PC-3 (cell line): ENCODE results near the gene PLEKHM3. TPM values are rescaled to one million over a fixed set of nuclear protein-coding genes. Genes with fewer than 3 reads are reported as not detected.

ENCODE experiments used
- ATAC-seq: fragments of 200-7000 bp; cut with Tn5 transposase; 2 replicates; pipeline ENCODE4 v1.9.1; 2020; ENCODE audit warnings: mild to moderate bottlenecking, moderate library complexity
- BruUV-seq: library from RNA; stranded (reverse); fragments of 400-500 nt; replicated peaks from 2 replicates; lab custom pipeline; 2021; lab: Mats Ljungman, UMichigan
- CTCF ChIA-PET: fragments of 300-600 bp; sonication (Branson Sonifier 250); formaldehyde crosslinking; loops from one replicate; lab custom pipeline; 2022; ENCODE audit warnings: antibody characterized with exemption; lab: Charles Lee
- POLR2A ChIA-PET: fragments of 300-600 bp; sonication (Branson Sonifier 250); formaldehyde crosslinking; loops from one replicate; lab custom pipeline; 2022; ENCODE audit warnings: antibody characterized with exemption; ENCODE audit not compliant: unreplicated experiment; lab: Charles Lee
- DNase-seq: peaks from one replicate; pipeline ENCODE4 v3.0.0-alpha.2; 2015
- H2AFZ ChIP-seq: fragments of 300-600 bp; sonication (generic); 2 replicates; pipeline ENCODE4 v1.6.0; 2016; ENCODE audit warnings: antibody characterized with exemption, low read length
- H3F3A ChIP-seq: fragments of 300-600 bp; sonication (generic); one replicate; pipeline ENCODE4 v1.6.0; 2017; ENCODE audit warnings: antibody characterized with exemption, low read length, control low read depth, mild to moderate bottlenecking; ENCODE audit not compliant: unreplicated experiment
- H3K27ac ChIP-seq: fragments of 300-600 bp; sonication (generic); 2 replicates; pipeline ENCODE4 v1.5.1; 2016; ENCODE audit warnings: mild to moderate bottlenecking, low read length
- H3K27me3 ChIP-seq: fragments of 300-600 bp; sonication (generic); 2 replicates; pipeline ENCODE4 v1.6.1; 2016; ENCODE audit warnings: low read length, mixed read lengths
- H3K36me3 ChIP-seq: fragments of 300-600 bp; sonication (generic); 2 replicates; pipeline ENCODE4 v1.6.1; 2016; ENCODE audit warnings: low read depth, mixed run types, low read length, mixed read lengths
- H3K4me1 ChIP-seq: fragments of 300-600 bp; sonication (generic); 2 replicates; pipeline ENCODE4 v1.5.1; 2016; ENCODE audit warnings: low read length; ENCODE audit not compliant: insufficient read depth
- H3K4me2 ChIP-seq: fragments of 300-600 bp; sonication (generic); 2 replicates; pipeline ENCODE4 v1.6.0; 2016; ENCODE audit warnings: low read length
- H3K4me3 ChIP-seq: fragments of 300-600 bp; sonication (generic); 2 replicates; pipeline ENCODE4 v1.5.1; 2016; ENCODE audit warnings: mild to moderate bottlenecking, low read length, mixed read lengths
- H3K79me2 ChIP-seq: fragments of 300-600 bp; sonication (generic); 2 replicates; pipeline ENCODE4 v1.6.1; 2017; ENCODE audit warnings: low read length, mixed read lengths
- H3K9ac ChIP-seq: fragments of 300-600 bp; sonication (generic); 2 replicates; pipeline ENCODE4 v1.6.0; 2016; ENCODE audit warnings: mild to moderate bottlenecking, low read length
- H3K9me2 ChIP-seq: fragments of 300-600 bp; sonication (generic); replicated peaks from 2 replicates; pipeline ENCODE4 v1.6.1; 2016; ENCODE audit warnings: mixed run types, low read length, mixed read lengths
- H3K9me3 ChIP-seq: fragments of 300-600 bp; sonication (generic); 2 replicates; pipeline ENCODE4 v1.6.1; 2016; ENCODE audit warnings: low read length, mixed read lengths
- H4K20me1 ChIP-seq: fragments of 300-600 bp; sonication (generic); 2 replicates; pipeline ENCODE4 v1.6.1; 2016; ENCODE audit warnings: low read length, mixed read lengths
- CTCF ChIP-seq: fragments of 300-600 bp; sonication (generic); conservative IDR thresholded peaks from 2 replicates; pipeline ENCODE4 v1.5.1; 2017; ENCODE audit warnings: antibody characterized with exemption, low read depth, mild to moderate bottlenecking, low read length
- EZH2 ChIP-seq: fragments of 300-600 bp; sonication (generic); IDR thresholded peaks from one replicate; pipeline ENCODE4 v1.6.1; 2017; ENCODE audit warnings: antibody characterized with exemption, mild to moderate bottlenecking, low read length; ENCODE audit not compliant: unreplicated experiment
- EZH2phosphoT487 ChIP-seq: fragments of 300-600 bp; sonication (generic); IDR thresholded peaks from 2 replicates; pipeline ENCODE4 v1.6.1; 2018; ENCODE audit warnings: mild to moderate bottlenecking, antibody characterized with exemption, low read length, borderline replicate concordance
- intact Hi-C: fragments of 100-400 bp; cut with micrococcal nuclease; formaldehyde crosslinking; loops from 2 replicates; pipeline ENCODE4 v1.9.0; 2023
- total RNA-seq: library from RNA; depleted of rRNA; stranded (reverse); fragments of >200 nt; gene quantifications from 2 replicates; pipeline ENCODE4 v1.2.3, GENCODE V29; 2014

Gene PLEKHM3
- total RNA-seq, 1 experiment from 2014 or later, result 5.9 TPM

- intact Hi-C loops, result loop anchor here (1.0 kb wide), 1 partner anchor 266 kb away; no protein-coding TSS in a partner anchor
- Histone ChIP-seq H3F3A (no peaks in the 10 kb centered on the region), H3K4me2 (no peak overlapping the region), H3K4me1 (peaks cover 17% of the 10 kb centered on the region), H4K20me1 (no peaks in the 10 kb centered on the region), H3K9ac (no peak overlapping the region), H3K4me3 (no peak overlapping the region), H3K27ac (peak overlapping the region; percentile 29; the same call in 1 of the 2 replicates), H3K9me3 (no peaks in the 10 kb centered on the region), H2AFZ (no peak overlapping the region), H3K9me2 (no peaks in the 10 kb centered on the region), H3K27me3 (no peaks in the 10 kb centered on the region), H3K79me2 (no peaks in the 10 kb centered on the region), H3K36me3 (no peaks in the 10 kb centered on the region)
- CTCF ChIA-PET, result interaction anchor here (0.6 to 1.4 kb wide), 2 partner anchors 189 to 288 kb away, joined by 3 to 4 read pairs; no protein-coding TSS in a partner anchor
- POLR2A ChIA-PET, result interaction anchor here (0.6 kb wide), 1 partner anchor 270 kb away, joined by 3 read pairs; no protein-coding TSS in a partner anchor
- ATAC-seq, result peak; percentile 93
- DNase-seq, result peak; percentile 91
- no peak for TF ChIP-seq EZH2
- peak; percentile 76 for TF ChIP-seq CTCF
- TF ChIP-seq EZH2phosphoT487, result no peak
- no TSS peak for BruUV-seq
Observed at GRCh38 chr2:208033701-208034502, 8.6 kb upstream of the PLEKHM3 start.

- BruUV-seq, result no TSS peak
- Histone ChIP-seq H3K4me1 (peaks cover 11% of the 10 kb centered on the region), H3K9me2 (no peaks in the 10 kb centered on the region), H3K79me2 (no peaks in the 10 kb centered on the region), H4K20me1 (no peaks in the 10 kb centered on the region), H3K4me2 (no peak overlapping the region), H3K4me3 (no peak overlapping the region), H3K36me3 (no peaks in the 10 kb centered on the region), H3K27ac (no peak overlapping the region), H2AFZ (no peak overlapping the region), H3K9me3 (no peaks in the 10 kb centered on the region), H3K27me3 (no peaks in the 10 kb centered on the region), H3F3A (no peaks in the 10 kb centered on the region), H3K9ac (no peak overlapping the region)
- TF ChIP-seq CTCF, result no peak
- no peak for TF ChIP-seq EZH2phosphoT487
- no peak for TF ChIP-seq EZH2
- intact Hi-C loops, result no loop called here
- ChIA-PET CTCF (no interaction called here), POLR2A (no interaction called here)
- no peak for DNase-seq
- ATAC-seq, result no peak
Observed at GRCh38 chr2:208031608-208032019, 6.3 kb upstream of the PLEKHM3 start.

- Histone ChIP-seq H3K79me2 (peaks cover 8% of the 10 kb centered on the region), H3K9me3 (no peaks in the 10 kb centered on the region), H3K27ac (no peak overlapping the region), H3K4me1 (peaks cover 5% of the 10 kb centered on the region), H3K9ac (peak overlapping the region; percentile 79), H2AFZ (peak overlapping the region; percentile 99), H3K4me3 (peak overlapping the region; percentile 91), H3K36me3 (no peaks in the 10 kb centered on the region), H3F3A (no peaks in the 10 kb centered on the region), H3K9me2 (no peaks in the 10 kb centered on the region), H4K20me1 (no peaks in the 10 kb centered on the region), H3K4me2 (peak overlapping the region; percentile 96), H3K27me3 (no peaks in the 10 kb centered on the region)
- TSS peak; percentile 65 for BruUV-seq
- intact Hi-C loops, result loop anchor here (2.0 to 5.0 kb wide), 2 partner anchors 53 to 257 kb away; partner anchors contain the start of gene FZD5
- CTCF ChIA-PET, result no interaction called here
- POLR2A ChIA-PET, result no interaction called here
- TF ChIP-seq CTCF (no peak), EZH2phosphoT487 (no peak)
- DNase-seq (no peak), ATAC-seq (no peak)
Observed at GRCh38 chr2:208025814-208026184, 472 bp upstream of the PLEKHM3 start.
